BLaER1 treated with 17β-estradiol and CSF1 and Interleukin-3, amounts not matched to agents 10 nM and 100 nM (cell line): ENCODE measurements around the gene KISS1R.
A peak's percentile ranks its signal among the peaks of the same experiment; 100 is the strongest.
"Not testable (repeated sequence)": the region's sequence is repeated elsewhere in the genome, so short reads cannot be mapped to it uniquely, and the experiment has no call there.

Source experiments
- H3K27ac ChIP-seq, 11 experiments: shearing (Covaris generic); formaldehyde crosslinking; 2 replicates each; pipeline ENCODE4 v1.8.1; 2022
- H3K27me3 ChIP-seq, 11 experiments: shearing (Covaris generic); formaldehyde crosslinking; 2 replicates each; pipeline ENCODE4 v1.8.1; 2022
- H3K36me3 ChIP-seq, 11 experiments: shearing (Covaris generic); formaldehyde crosslinking; 2 replicates each; pipeline ENCODE4 v1.8.1; 2022
- H3K4me1 ChIP-seq, 10 experiments: shearing (Covaris generic); formaldehyde crosslinking; 2 replicates each; pipeline ENCODE4 v1.8.1; 2022
- H3K4me2 ChIP-seq, 11 experiments: shearing (Covaris generic); formaldehyde crosslinking; 2 replicates each; pipeline ENCODE4 v1.8.1; 2022
- H3K4me3 ChIP-seq, 10 experiments: shearing (Covaris generic); formaldehyde crosslinking; 2 replicates each; pipeline ENCODE4 v1.8.1; 2022
- H3K9ac ChIP-seq, 11 experiments: shearing (Covaris generic); formaldehyde crosslinking; 2 replicates each; pipeline ENCODE4 v1.8.1; 2022
- H3K9me3 ChIP-seq, 11 experiments: shearing (Covaris generic); formaldehyde crosslinking; replicated peaks in 1 of 11; 2 replicates each; pipeline ENCODE4 v1.8.1; 2022
- H4K20me1 ChIP-seq, 11 experiments: shearing (Covaris generic); formaldehyde crosslinking; 2 replicates each; pipeline ENCODE4 v1.8.1; 2022
- Cebpa-rat ChIP-seq, 11 experiments: shearing (Covaris generic); IDR thresholded peaks; 2 replicates each; pipeline ENCODE4 v1.8.1; 2022

KISS1R gene

DNA sequence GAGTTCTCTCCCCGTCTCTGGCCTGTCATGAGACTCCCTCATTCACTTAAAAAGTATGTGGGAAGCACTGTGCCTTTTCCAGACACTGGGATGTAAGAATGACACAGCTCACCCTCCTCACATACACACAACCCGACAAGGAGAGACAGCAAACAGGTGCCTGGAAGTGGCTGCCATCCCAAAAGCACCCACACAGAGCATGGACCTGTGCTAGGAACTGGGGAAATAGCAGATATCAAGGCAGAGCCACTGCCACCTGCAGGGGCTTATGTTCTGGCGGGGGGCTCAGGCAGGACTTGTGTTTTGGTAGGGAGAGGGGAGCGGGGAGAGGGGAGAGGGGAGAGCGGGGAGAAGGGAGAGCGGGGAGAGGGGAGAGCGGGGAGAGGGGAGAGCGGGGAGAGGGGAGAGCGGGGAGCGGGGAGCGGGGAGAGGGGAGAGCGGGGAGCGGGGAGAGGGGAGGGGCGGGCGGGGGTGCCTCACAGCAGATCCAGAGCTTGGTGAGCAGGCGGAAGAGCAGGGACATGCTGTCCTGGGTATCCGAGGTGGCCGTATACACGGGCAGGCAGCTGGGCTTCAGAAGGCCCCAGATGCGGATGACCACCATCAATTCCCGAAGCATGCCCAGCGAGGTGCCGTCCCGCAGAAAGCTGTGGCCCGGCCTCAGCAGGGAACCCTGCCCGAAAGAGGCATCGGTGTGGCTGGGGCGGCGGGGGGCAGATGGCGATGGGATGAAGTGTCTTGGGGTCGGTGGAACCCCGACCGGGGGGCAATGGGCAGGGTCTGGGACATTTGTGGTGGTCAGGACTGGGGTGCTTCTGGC lies 45.5 kb upstream of the KISS1R start:
- Histone ChIP-seq H3K27me3 (no peaks in the 10 kb centered on the region), H3K4me2 (peak overlapping the region; percentile 66 to 84 (median 76)), H3K4me1 (peaks cover 20 to 47% (median 44%) of the 10 kb centered on the region in 10 experiments), H3K4me3 (peak overlapping the region in 2 of 10 experiments; percentile 26 to 38; a peak in 3 of 20 replicates), H3K9ac (peak overlapping the region in 10 of 11 experiments; percentile 32 to 67 (median 58); a peak in 15 of 22 replicates), H3K36me3 (peaks cover 57 to 76% (median 66%) of the 10 kb centered on the region in 11 experiments), H3K27ac (peak overlapping the region in 10 of 11 experiments; percentile 22 to 77 (median 66); a peak in 17 of 22 replicates), H3K9me3 (no peaks in the 10 kb centered on the region), H4K20me1 (peaks cover under 1 to 55% (median 19%) of the 10 kb centered on the region in 11 experiments; a peak in 17 of 22 replicates)
- no peak for TF ChIP-seq Cebpa-rat (IDR thresholded peaks at IDR 0.05)

DNA sequence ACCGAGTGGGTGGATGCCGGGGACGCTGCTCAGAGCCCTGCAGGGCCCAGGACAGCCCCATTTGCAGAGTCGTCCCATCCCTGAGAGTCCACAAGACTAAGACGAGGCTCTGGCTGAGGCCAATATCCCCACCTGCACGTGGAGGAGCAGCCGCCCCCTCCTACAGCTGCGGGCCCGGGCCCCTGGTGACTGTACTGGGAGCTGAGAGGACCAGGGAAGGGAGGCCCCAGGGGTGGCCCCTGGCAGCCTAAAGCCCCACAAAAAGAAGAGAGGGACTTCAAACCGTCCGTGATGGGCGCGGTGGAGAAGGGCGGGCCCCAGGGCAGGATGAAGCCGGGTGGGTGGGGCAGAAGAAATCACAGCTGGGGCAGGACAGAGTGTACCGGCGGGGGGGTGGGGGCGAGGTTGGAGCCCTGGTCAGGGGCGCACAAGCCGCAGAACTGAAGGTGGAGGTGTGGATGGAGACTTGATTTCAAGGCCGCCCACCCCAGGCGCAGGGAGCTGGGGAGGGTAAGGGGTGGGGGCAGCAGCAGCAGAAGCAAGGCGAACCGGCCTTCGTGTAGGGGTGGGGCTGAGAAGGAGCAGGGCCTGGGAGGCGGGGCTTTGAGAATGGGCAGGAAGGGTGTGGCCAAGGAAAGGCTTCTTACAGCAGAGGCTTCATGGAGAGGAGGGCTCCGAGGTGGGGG lies 44.7 kb upstream of the KISS1R start:
- Histone ChIP-seq H3K4me1 (peaks cover 20 to 44% (median 38%) of the 10 kb centered on the region in 10 experiments), H3K9ac (peak overlapping the region in 10 of 11 experiments; percentile 32 to 67 (median 58); a peak in 15 of 22 replicates), H3K27me3 (no peaks in the 10 kb centered on the region), H4K20me1 (peaks cover 7 to 56% (median 23%) of the 10 kb centered on the region in 11 experiments; a peak in 17 of 22 replicates), H3K4me2 (peak overlapping the region; percentile 66 to 84 (median 76)), H3K36me3 (peaks cover 64 to 78% (median 73%) of the 10 kb centered on the region in 11 experiments), H3K9me3 (no peaks in the 10 kb centered on the region), H3K27ac (peak overlapping the region in 10 of 11 experiments; percentile 22 to 77 (median 66); a peak in 18 of 22 replicates), H3K4me3 (peak overlapping the region in 2 of 10 experiments; percentile 26 to 38; a peak in 3 of 20 replicates)
- no peak for TF ChIP-seq Cebpa-rat (IDR thresholded peaks at IDR 0.05)

DNA sequence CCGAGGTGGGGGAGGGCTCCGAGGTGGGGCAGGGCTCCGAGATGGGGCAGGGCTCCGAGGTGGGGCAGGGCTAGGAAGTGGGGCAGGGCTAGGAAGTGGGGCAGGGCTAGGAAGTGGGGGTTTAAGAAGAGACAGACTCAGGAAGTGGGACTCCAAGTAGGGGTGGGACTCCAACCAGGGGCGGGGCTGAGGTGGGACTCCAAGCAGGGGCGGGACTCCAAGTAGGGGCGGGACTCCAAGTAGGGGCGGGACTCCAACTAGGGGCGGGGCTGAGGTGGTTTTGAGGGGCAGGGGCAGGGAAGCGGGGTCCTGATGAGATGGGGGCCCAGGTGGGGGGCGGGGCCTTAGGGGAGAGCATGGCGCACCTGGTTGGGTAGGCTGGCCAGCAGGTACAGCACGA lies 44.0 kb upstream of the KISS1R start:
- Histone ChIP-seq H3K4me1 (peaks cover 20 to 38% (median 31%) of the 10 kb centered on the region in 10 experiments), H3K27ac (peak overlapping the region in 1 of 11 experiments; percentile 77; a peak in 3 of 22 replicates), H3K27me3 (no peaks in the 10 kb centered on the region), H4K20me1 (peaks cover 5 to 49% (median 20%) of the 10 kb centered on the region in 11 experiments; a peak in 17 of 22 replicates), H3K36me3 (peaks cover 60 to 72% (median 67%) of the 10 kb centered on the region in 11 experiments), H3K9me3 (no peaks in the 10 kb centered on the region), H3K4me3 (no peak overlapping the region), H3K9ac (no peak overlapping the region), H3K4me2 (peak overlapping the region in 4 of 11 experiments; percentile 10 to 48 (median 42); a peak in 3 of 22 replicates)
- TF ChIP-seq Cebpa-rat (IDR thresholded peaks at IDR 0.05), result no peak

DNA sequence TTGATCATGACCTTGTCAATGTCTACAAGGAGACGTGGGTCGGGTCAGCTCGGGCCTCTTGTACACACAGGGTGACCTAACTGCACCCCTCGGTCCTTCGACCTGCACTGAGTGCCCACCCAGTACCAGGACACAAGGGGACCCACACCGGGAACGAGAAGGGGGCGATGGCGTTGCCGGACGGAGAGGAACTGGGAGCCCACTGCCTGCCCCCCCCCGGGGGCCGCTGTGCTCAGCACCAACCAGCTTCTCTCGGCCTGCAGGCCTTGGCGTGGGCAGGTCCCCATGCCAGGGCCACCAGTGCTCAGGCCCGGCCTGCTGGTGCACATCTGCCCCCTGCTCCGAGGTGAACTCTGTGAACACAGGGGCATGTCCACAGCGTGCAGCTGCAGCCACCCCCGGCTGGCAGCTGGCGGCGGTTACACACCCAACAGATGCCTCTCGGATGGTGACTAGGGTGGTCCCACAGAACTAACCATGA lies 43.5 kb upstream of the KISS1R start:
- Histone ChIP-seq H3K4me1 (peaks cover 20 to 32% (median 26%) of the 10 kb centered on the region in 10 experiments), H3K4me2 (peak overlapping the region in 4 of 11 experiments; percentile 10 to 48 (median 42); a peak in 4 of 22 replicates), H3K27me3 (no peaks in the 10 kb centered on the region), H3K4me3 (no peak overlapping the region), H4K20me1 (peaks cover 0 to 44% (median 15%) of the 10 kb centered on the region in 11 experiments; a peak in 16 of 22 replicates), H3K27ac (peak overlapping the region in 1 of 11 experiments; percentile 9; a peak in 1 of 22 replicates), H3K9ac (no peak overlapping the region; a peak in 1 of 22 replicates), H3K9me3 (no peaks in the 10 kb centered on the region), H3K36me3 (peaks cover 55 to 66% (median 62%) of the 10 kb centered on the region in 11 experiments)
- TF ChIP-seq Cebpa-rat (IDR thresholded peaks at IDR 0.05), result no peak

DNA sequence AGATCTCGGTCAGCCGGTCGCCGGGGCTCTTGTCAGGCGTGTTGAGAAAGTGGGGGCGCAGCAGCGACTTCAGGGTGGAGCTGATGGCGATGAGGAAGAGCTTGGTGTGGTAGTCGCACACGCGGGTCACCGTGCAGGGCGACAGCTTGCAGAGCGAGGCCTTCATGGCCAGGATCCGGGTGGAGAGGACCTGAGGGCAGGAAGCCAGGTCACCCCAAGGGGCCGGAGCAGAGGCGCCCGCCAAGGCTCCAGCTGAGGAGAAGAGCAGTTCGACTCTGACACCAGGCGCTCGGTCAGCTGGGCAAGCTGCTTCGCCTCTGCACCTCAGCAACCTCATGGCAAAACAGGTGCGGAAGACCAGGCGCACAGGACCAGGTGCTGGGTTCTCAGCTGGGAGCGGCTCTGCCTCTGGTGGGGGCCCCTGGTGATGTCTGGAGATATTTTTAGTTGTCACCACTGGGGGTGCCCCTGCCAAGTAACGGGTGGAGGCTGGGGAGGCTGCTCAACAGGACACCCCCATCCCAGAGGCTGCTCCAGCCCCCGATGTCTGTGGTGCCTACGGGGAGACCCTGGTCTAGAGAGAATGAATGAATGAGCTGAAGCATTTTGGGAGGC lies 41.8 kb upstream of the KISS1R start:
- H3K36me3 ChIP-seq, result peaks cover 42 to 65% (median 57%) of the 10 kb centered on the region in 11 experiments
- H3K27me3 ChIP-seq, result no peaks in the 10 kb centered on the region
- H3K9ac ChIP-seq, result 0 out of 22 replicates have a peak overlapping the region, but pooled peaks of 1 of the 11 experiments have one; percentile 6
- no peak overlapping the region for H3K4me2 ChIP-seq
- no peaks in the 10 kb centered on the region for H3K9me3 ChIP-seq
- peaks cover 7 to 18% (median 14%) of the 10 kb centered on the region in 10 experiments for H3K4me1 ChIP-seq
- H3K27ac ChIP-seq, result no peak overlapping the region
- no peak for TF ChIP-seq Cebpa-rat (IDR thresholded peaks at IDR 0.05)
- H3K4me3 ChIP-seq, result no peak overlapping the region
- peaks cover 0 to 56% (median 16%) of the 10 kb centered on the region in 11 experiments; a peak in 17 of 22 replicates for H4K20me1 ChIP-seq

DNA sequence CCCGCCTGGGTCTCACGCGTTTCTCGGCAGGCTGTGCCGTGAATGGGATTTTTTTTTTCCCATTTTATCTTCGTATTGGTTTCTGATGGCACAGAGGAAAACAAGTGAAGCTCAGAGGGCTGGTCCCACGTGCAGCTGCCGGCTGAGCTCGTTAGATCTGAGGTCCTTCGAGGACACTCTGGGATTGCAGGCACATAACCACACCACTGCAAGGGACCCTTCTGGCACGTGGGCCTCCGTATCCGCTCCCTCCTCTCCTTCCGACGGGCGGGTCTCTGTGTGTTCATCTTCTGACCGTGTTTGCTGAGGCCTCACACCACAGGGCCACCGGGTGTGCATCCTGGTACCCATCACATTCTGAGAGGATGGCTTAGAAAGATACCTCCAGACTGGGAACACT lies 41.0 kb upstream of the KISS1R start:
- Histone ChIP-seq H3K27ac (no peak overlapping the region), H3K9me3 (no peaks in the 10 kb centered on the region), H3K36me3 (peaks cover 40 to 65% (median 57%) of the 10 kb centered on the region in 11 experiments), H3K4me1 (peaks cover 7 to 18% (median 14%) of the 10 kb centered on the region in 10 experiments), H3K4me2 (no peak overlapping the region), H4K20me1 (peaks cover 0 to 63% (median 16%) of the 10 kb centered on the region in 11 experiments; a peak in 17 of 22 replicates), H3K4me3 (no peak overlapping the region), H3K9ac (0 out of 22 replicates have a peak overlapping the region, but pooled peaks of 1 of the 11 experiments have one; percentile 6), H3K27me3 (no peaks in the 10 kb centered on the region)
- TF ChIP-seq Cebpa-rat (IDR thresholded peaks at IDR 0.05), result no peak

DNA sequence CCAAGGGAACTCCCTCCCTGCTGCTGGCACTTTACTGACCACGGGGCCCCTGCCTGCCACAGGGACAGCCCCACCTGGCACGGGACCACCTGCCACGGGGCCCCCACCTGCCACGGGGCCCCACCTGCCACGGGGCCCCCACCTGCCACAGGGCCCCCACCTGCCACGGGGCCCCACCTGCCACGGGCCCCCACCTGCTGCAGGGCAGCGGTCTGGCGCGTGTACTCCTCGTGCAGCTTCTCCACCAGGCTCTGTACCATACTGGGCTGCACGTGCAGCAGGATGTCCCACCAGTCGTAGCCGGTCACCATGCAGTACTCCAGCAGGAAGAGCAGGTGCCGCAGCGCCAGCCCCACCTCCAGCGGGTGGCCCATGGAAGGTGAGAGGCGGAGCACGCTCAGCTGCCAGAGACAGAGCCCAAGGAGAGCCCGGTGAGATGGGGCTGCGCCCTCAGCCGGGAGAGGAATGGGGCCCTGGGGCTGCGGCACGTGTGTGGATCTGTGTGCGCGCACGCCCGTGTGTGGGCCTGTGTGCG lies 40.3 kb upstream of the KISS1R start:
- no peak for TF ChIP-seq Cebpa-rat (IDR thresholded peaks at IDR 0.05)
- no peak overlapping the region for H3K27ac ChIP-seq
- peaks cover 44 to 68% (median 61%) of the 10 kb centered on the region in 11 experiments for H3K36me3 ChIP-seq
- H3K9ac ChIP-seq, result no peak overlapping the region
- no peak overlapping the region for H3K4me2 ChIP-seq
- peaks cover 6 to 17% (median 13%) of the 10 kb centered on the region in 10 experiments for H3K4me1 ChIP-seq
- H3K9me3 ChIP-seq, result no peaks in the 10 kb centered on the region
- no peaks in the 10 kb centered on the region for H3K27me3 ChIP-seq
- no peak overlapping the region for H3K4me3 ChIP-seq
- H4K20me1 ChIP-seq, result peaks cover 6 to 71% (median 23%) of the 10 kb centered on the region in 11 experiments; a peak in 19 of 22 replicates

DNA sequence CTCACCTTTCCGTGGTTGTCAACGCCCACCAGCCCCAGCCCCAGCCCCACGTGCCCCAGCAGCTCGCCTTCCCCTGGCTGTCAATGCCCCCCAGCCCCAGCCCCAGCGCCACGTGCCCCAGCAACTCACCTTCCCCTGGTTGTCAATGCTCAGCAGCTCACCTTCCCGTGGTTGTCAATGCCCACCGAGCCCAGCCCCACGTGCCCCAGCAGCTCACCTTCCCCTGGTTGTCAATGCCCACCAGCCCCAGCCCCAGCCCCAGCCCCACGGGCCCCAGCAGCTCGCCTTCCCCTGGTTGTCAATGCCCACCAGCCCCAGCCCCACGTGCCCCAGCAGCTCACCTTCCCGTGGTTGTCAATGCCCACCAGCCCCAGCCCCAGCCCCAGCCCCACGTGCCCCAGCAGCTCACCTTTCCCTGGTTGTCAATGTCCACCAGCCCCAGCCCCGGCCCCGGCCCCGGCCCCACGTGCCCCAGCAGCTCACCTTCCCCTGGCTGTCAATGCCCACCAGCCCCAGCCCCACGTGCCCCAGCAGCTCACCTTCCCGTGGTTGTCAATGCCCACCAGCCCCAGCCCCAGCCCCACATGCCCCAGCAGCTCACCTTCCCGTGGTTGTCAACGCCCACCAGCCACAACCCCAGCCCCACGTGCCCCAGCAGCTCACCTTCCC lies 39.0 kb upstream of the KISS1R start:
- H3K36me3 ChIP-seq, result peaks cover 57 to 81% (median 74%) of the 10 kb centered on the region in 11 experiments
- not testable (repeated sequence) for H3K27me3 ChIP-seq, H3K9ac ChIP-seq, H3K4me3 ChIP-seq, H3K4me2 ChIP-seq, H3K27ac ChIP-seq, H3K9me3 ChIP-seq
- H4K20me1 ChIP-seq, result peaks cover 5 to 84% (median 23%) of the 10 kb centered on the region in 11 experiments; a peak in 18 of 22 replicates
- H3K4me1 ChIP-seq, result peaks cover 0 to 10% (median 6%) of the 10 kb centered on the region in 10 experiments; a peak in 12 of 20 replicates

DNA sequence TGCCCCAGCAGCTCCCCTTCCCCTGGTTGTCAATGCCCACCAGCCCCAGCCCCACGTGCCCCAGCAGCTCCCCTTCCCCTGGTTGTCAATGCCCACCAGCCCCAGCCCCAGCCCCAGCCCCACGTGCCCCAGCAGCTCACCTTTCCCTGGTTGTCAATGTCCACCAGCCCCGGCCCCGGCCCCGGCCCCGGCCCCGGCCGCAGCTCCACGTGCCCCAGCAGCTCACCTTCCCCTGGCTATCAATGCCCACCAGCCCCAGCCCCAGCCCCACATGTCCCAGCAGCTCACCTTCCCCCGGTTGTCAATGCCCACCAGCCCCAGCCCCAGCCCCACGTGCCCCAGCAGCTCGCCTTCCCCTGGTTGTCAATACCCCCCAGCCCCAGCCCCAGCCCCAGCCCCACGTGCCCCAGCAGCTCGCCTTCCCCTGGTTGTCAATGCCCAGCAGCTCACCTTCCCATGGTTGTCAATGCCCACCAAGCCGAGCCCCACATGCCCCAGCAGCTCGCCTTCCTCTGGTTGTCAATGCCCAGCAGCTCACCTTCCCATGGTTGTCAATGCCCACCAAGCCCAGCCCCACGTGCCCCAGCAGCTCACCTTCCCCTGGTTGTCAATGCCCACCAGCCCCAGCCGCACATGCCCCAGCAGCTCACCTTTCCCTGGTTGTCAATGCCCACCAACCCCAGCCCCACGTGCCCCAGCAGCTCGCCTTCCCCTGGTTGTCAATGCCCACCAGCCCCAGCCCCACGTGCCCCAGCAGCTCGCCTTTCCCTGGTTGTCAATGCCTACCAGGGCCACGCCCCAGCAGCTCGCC lies 38.2 kb upstream of the KISS1R start:
- H3K27me3 ChIP-seq, H3K9me3 ChIP-seq, H3K4me1 ChIP-seq, H3K27ac ChIP-seq, H3K9ac ChIP-seq, H3K4me3 ChIP-seq, H3K4me2 ChIP-seq: not testable (repeated sequence)
- Histone ChIP-seq H4K20me1 (peaks cover 0 to 85% (median 20%) of the 10 kb centered on the region in 11 experiments; a peak in 15 of 22 replicates), H3K36me3 (peaks cover 60 to 84% (median 77%) of the 10 kb centered on the region in 11 experiments)
